NCI-H146 treated with DMSO at 0.1 percent for 48 hours (cell line): ENCODE data around the gene HOXB4.

Experiments used
- DNase-seq: peaks from one replicate; lab custom pipeline; 2025; ENCODE audit not compliant: unreplicated experiment; lab: John Stamatoyannopoulos, UW

The HOXB4 gene

DNA sequence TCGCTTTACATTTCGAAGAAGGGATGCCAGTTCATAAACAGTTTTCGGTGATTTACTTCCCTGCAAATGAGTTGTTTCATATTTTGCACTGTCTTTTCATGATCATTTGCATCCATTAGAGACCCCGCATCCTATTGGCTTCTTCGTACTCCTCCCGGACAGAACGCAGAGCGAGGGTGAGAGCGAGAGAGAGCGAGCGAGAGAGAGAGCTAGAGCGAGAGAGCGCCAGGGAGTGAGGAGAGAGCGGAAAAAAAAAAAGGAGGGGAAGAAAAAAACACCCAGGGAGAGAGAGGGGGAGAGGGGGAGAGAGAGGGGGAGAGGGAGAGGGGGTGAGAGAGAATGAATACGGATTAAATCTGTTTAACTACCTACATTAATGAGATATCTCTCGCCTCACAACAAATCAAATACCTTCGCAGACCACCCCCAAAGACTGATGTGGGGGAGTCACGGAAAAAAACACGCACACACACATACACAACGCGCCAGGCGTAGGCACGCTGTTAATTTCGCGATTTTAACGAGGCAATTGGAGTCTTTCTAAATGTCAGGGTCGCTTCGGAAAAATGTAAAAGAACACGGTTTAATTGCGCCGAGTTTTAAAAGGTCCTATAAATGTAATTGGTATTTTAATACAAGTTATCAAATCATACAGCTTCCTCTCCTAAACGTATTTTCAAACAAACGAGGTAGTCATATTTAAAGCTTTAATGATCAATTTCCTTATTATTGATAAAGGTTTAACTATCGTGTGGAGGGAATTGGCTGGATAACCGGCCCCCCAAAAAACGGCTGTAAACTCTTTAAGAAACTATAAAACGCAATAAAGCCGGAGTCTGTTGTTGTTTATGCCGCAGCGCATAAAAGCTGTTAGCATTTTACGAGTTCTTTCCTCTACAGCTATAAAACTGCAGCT, 37.2 kb upstream of the HOXB4 start, which contains the start of gene HOXB8:
HOXB8 (minus strand) TSS at position 246 of the 916 bp plus-strand sequence. CDS start 588 bp downstream, outside the sequence.
- DNase-seq, result no peak

DNA sequence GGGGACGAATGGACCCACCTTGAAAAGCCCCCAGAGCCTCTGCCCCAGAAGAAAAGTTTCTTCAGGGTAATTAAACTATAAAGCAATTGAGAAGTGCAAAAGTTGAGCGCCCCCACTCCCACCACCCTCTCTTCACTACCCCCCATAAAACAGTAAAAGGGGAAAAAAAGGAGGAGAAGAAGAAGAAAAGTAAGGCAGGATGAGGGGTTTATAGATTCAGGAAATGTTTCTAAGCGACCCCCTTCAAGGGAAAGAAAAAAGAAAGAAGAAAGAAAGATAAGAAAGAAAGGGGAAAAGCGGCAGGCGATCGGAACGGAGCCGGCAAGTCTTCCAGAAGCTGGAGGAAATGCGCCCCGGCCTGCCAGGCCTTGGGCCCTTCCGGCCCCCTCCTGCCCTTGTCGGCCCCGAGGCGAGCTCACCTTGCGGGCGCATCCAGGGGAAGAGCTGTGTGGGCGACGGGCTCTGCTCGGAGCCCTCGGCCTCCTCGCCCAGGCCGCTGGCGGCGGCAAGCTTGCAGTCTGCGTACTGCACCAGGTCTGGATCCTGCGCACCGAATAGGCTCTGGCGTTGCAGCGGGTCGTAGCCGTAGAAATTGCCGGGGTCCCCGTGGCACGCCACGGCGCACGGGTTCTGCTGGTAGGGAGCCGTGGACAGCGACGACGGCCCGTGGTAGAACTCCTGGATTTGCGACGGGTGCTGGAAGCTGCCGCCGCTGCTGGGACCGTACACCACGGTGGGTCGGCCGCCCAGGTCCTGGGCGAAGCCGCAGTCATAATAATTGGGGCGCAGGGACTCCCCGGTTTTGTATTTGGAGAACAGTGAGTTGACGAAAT, 35.9 kb upstream of the HOXB4 start:
- no peak for DNase-seq

DNA sequence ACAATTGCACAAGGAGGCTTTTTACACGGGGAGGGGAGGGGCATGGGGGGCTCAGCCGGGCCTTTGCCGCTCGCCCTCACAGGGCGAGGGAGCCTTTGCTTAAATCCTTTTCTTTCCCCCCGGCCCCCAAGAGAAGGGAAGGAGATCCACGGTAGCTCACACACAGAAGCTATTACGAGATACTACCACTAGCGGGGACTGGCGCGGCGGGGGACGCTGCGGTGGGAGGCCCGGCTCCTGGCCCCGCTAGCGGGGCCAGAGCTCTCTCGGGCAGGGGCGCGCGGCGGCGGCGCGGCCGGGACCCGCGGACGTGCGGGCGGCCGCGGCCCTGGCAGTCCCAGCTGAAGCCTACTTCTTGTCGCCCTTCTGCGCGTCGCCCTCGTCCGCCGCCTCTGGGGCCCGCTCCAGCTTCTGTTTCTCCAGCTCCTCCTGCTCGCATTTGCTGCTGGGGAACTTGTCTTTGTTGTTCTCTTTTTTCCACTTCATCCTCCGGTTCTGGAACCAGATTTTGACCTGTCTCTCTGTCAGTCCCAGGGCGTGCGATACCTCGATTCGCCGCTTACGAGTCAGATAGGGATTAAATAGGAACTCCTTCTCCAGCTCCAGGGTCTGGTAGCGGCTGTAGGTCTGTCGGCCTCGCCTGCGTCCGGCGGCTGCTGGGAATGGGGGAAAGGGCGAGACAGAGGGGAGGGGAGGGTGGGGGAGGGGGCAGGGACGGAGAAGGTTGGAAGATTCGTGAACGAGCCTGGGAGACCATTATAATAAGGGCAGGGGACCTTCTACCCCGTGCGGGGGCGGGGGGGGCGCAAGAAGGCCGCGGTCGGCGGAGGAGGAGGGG, 34.9 kb upstream of the HOXB4 start:
- no peak for DNase-seq

- DNase-seq, result no peak
Measured at GRCh38 chr17:48612456-48612853, 34.3 kb upstream of the HOXB4 start.

DNA sequence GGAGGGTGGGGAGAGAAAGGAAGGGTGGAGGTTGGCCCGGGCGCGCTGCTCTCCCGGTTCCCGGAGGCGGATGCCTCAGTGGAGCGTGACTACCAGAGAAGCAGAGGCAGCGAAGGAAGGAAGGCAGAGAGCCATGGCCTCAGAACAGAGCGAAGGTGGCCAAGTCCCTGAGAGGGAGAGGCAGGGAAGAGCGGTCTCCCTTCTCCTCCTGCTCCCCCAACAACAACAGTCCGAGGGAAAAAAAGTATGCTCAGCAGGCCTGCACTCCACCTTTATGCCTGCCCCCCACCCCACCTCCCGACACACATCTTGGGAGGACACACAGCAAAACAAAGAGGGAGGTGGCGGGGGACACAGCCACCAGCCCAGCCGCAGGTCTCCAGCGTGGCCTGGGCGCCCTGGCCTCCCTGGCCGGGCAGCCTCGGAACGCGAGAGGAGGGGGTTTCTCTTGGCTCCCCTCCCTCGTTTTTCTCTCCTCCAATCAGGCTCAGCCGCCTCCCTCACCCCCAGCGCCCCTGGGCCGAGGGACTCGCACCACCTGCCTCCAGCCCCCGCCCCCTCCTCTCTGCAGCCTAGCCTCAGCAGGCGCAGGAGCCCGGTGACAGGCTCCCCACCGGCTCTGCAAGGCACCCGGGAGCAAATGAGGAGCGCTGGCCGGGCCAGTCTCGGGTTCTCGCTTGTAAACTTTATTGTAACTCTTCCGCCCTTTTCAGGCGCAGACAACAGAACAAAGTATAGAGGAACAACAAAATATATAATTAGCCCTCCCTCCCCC, 33.7 kb upstream of the HOXB4 start:
- DNase-seq, result peak; percentile 77

DNA sequence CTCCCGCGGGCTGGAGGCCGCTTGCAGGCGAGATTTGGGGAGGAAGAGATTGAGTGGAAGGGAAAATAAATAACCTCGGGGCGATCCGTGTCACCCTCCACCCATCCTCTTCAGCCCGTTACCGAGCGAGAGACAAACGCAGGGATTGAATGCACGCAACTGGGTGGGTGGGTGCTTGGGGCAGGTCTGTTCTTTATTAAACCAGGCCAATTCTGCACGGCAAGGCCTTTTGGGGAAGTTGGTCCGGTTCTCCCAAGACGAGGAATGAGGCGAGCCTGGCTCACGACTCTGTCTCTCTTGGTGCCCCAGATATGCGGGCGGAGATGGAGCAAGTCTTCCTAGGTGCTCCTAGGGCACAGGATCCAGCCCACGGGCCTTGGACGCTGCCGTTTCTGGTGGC, 33.1 kb upstream of the HOXB4 start:
- no peak for DNase-seq

GRCh38 chr17:48610282-48611211, 32.4 kb upstream of the HOXB4 start, which contains the start of gene HOXB7:
Gene HOXB7 (minus strand): TSS chr17:48611017. CDS start chr17:48610918, 99 bp downstream.
- DNase-seq, result peak; percentile 75

GRCh38 chr17:48609759-48610281, 31.7 kb upstream of the HOXB4 start:
- DNase-seq, result peak; percentile 36

GRCh38 chr17:48609033-48609432, 30.9 kb upstream of the HOXB4 start:
- no peak for DNase-seq

DNA sequence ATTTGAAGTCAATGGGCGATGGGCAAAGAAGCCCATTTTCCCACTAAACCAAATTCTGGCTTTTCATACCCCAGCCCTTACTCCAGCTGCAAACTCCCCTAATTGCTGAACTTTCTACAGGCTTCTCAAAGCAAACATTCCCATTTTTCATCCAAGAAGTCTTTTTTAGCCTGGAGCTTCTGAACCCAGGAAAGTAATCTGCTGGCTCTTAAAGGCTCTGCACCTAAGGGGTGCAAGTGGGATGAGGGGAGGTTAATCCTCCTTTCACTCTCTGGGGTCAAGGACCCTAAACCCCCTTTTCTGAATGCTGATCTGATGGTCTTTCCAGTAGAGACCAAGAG, 30.3 kb upstream of the HOXB4 start:
- DNase-seq, result no peak

GRCh38 chr17:48606892-48607614, 28.9 kb upstream of the HOXB4 start:
- no peak for DNase-seq

DNA sequence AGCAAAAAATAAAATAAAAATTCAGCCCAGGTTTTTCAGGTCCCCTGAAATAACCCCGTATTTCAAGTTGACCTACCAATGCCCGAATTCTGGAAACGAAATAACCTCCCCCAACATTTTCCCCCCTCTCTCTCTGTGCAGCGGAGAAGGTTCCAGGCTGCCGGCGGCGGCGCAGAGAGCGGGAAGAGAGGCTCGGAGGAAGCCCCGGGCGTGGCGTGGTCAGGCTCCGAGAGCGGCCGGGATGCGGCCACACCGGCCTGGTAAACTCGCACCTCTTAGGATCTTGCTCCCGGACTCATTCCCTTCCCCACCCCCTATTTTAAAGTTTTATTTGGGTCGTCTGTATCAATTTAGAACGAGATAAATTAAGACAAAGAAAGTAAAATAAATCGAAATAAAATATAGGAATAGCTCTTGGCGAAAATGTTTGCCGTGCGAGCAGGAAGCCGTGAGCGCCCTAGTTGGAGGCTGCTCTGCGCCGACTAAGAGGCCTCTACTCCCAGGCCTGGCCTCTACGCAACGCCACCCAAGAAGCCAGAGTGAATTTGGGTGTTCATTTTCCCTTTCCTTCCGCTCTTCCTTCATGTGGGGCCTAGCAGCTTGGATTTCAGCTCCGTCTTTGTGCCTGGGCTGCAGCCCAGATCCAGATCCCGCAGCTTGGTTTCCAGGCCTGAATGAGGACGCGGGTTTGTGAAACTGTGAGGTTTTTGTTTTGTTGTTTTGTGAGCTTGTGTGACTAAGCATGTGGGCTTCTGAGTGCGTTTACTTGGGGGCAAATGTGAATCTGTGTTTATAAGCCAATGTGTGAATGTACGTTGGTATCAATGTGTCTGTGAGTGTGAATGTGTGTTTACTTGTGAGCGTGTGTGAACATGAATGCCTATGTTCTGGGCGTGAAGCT, 28.1 kb upstream of the HOXB4 start:
- no peak for DNase-seq

DNA sequence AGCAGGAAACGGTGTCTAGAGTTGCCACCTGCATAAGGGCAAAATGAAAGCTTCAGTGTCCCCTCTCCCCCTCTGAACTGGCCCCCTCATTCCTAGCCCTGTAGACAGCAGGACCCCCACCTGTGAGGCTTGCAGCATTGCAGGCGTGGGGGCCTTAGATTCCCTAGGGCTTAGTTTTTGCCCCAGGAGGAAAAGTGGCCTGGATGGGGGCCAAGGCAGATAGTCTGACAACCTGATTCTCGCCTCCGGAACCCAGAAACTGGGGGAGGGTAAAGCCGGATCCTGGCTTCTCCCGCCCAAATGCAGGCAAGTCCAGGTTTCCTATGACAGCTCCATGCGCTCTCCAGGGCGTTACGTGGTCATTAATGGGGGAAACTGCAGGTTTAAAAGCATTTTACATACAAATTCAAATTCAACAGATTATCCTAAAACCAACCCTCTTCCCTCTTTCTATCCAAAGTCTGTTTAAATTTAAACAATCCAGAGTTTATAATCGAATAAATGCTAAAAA, 27.3 kb upstream of the HOXB4 start:
- no peak for DNase-seq

GRCh38 chr17:48604770-48605329, 26.7 kb upstream of the HOXB4 start, which contains the start of gene HOXB6:
Gene HOXB6 (minus strand): TSS chr17:48604986. CDS start chr17:48598150, 6,836 bp downstream.
- no peak for DNase-seq

- no peak for DNase-seq
Measured at GRCh38 chr17:48603959-48604769, 26.0 kb upstream of the HOXB4 start.
